GM12891 (cell line): ENCODE data around the gene PSTPIP2.
"Not testable (repeated sequence)": the region's sequence is repeated elsewhere in the genome, so short reads cannot be mapped to it uniquely, and the experiment has no call there.

Experiments
- DNase-seq: peaks from one replicate; pipeline ENCODE4 v3.0.0; 2011; ENCODE audit warnings: low spot score; ENCODE audit not compliant: insufficient read length
- FAIRE-seq: peaks from 2 replicates; lab custom pipeline; 2011; peaks lifted over from hg19 to GRCh38; lab: Jason Lieb, UNC
- PAX5 ChIP-seq: IDR thresholded peaks from 2 replicates; pipeline ENCODE4 v1.6.1; 2011; ENCODE audit warnings: low read length, moderate library complexity, mild to moderate bottlenecking; ENCODE audit not compliant: insufficient read depth, severe bottlenecking
- POLR2A ChIP-seq: IDR thresholded peaks from 2 replicates; pipeline ENCODE4 v1.6.1; 2011; ENCODE audit warnings: low read depth, low read length, control low read depth
- POLR2AphosphoS5 ChIP-seq: IDR thresholded peaks from 2 replicates; pipeline ENCODE4 v1.6.1; 2011; ENCODE audit warnings: low read depth, low read length, control low read depth
- POU2F2 ChIP-seq: IDR thresholded peaks from 2 replicates; pipeline ENCODE4 v1.6.1; 2011; ENCODE audit warnings: low read depth, mild to moderate bottlenecking, control low read depth, low read length, moderate library complexity
- SPI1 ChIP-seq: IDR thresholded peaks from 2 replicates; pipeline ENCODE4 v1.6.1; 2011; ENCODE audit warnings: low read depth, low read length, control low read depth
- TAF1 ChIP-seq: IDR thresholded peaks from 2 replicates; pipeline ENCODE4 v1.6.1; 2011; ENCODE audit warnings: low read depth, low read length, control low read depth

Gene PSTPIP2

DNA sequence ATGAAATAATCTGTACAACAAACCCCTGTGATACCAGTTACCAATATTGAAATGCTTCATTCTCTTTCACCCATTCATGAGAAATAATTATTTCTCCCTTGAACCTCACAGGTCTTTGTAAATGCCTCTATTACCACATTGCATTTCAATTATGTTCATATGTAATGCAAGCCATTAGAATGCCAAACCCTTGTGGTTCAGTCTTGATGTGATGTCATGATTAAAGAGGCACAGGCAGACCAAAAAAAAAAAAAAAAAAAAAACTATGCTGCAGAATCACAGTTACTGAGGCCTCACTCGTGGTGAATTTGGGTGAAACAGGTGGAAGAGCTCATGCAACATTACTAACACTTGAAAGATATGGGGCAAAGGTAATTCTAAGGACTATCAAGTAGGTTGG is 95.5 kb downstream of the PSTPIP2 start:
- DNase-seq (no peak), FAIRE-seq (no peak)
- TF ChIP-seq POU2F2 = no peak
- TF ChIP-seq TAF1 = no peak
- TF ChIP-seq SPI1 = no peak
- TF ChIP-seq POLR2AphosphoS5 = no peak
- no peak for TF ChIP-seq POLR2A
- no peak for TF ChIP-seq PAX5

DNA sequence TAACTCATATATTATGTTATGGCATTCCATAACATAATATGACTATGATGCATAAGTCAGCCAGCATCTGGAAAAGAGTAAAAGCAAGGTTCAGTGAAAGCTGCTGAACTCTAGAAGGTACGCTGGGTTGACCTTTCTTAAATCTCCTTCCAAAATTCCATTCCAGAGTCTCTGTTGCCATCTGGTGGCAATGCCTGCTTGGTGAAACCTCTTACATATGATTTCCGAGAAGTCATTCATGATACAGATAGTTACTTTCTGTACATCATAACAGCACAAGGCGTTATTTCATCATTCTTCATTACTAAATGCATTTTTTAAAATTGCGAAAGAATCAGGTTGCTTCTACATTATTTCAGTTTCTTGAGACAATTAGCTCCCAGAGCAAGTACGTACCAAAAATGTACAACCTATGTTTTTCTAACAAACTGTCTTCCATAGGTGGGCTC is 97.9 kb downstream of the PSTPIP2 start:
- TF ChIP-seq PAX5 (no peak), SPI1 (no peak), TAF1 (no peak), POLR2AphosphoS5 (no peak), POU2F2 (no peak), POLR2A (no peak)
- peak; percentile 15 for DNase-seq
- peak; percentile 71 for FAIRE-seq

DNA sequence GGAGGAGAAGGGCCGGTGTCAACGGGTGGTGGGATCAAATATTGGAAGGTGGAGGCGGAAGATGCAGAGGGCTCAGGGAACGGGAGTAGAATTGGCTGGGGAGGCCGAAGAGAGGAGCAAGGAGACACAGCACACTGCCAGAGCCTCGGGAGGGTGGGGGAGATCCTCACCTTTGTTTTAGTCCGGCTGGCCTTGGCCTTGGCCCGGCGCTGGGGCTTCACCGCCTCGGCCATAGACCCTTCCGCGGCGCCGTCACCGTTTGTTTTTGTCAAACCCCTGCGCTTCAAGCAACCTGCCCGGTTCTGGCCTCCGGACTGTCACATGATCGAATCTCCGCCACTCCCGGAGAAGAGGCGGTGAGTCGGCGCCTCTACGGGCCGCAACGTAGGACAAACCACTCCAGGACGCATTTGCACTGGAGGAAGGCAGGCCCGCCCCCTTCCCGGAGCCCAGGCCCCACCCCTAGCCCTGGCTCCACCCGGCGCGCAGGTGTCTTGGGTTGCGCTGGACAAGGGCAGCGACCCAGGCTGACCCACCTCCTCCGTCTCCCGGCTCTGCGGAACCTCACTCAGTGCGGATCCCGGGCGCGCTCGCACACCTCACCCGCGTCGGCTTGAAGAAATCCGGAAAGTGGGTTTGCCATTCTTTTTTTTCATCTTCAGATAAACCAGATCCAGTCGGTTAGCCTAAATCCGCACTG is 104.9 kb downstream of the PSTPIP2 start, which contains the start of gene EPG5:
TSS of gene EPG5 (minus strand) at position 323 of the 700 bp plus-strand sequence. CDS start at position 233, 90 bp downstream.
- FAIRE-seq = peak; percentile 97
- DNase-seq = peak; percentile 92
- peak; percentile 71 for TF ChIP-seq POLR2AphosphoS5
- peak; percentile 16; the same call in 1 of the 2 replicates for TF ChIP-seq POU2F2
- TF ChIP-seq TAF1 = peak; percentile 48; the same call in 1 of the 2 replicates
- no peak for TF ChIP-seq PAX5
- no peak for TF ChIP-seq SPI1
- TF ChIP-seq POLR2A = peak; percentile 71

DNA sequence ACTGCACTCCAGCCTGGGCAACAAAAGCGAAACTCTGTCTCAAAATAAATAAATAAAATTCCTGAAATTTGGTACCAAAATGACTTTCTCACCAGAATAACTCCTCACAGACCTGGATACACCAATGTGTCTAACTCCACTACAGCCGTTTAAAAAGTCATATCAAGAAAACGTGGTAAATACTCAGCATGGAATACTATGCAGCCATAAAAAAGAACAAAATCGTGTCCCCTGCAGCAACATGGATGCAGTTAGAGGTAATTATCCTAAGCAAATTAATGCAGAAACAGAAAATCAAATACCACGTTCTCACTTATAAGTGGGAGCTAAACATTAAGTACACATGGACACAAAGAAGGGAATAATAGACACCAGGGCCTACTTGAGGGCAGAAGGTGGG is 107.1 kb downstream of the PSTPIP2 start:
- DNase-seq, FAIRE-seq: not testable (repeated sequence)

DNA sequence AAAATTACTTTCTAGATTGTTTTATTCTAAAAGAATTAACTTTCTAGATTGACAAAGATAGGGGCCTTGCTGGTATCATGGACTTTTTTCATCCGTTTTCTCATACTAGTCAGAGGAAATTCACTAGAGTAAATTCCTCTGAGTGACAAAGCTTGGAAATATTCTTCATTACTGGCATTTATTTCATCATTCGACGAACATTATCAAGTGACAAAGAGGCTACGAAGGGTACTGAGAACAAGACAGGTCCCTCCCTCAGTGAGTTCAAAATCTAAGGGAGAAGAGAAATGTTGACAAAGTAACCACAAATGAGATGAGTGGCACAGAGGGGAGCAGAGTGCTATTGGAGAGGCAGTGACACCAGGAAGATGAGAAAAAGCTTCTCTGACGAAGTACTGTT is 109.2 kb downstream of the PSTPIP2 start:
- no peak for TF ChIP-seq POLR2AphosphoS5
- no peak for TF ChIP-seq SPI1
- no peak for TF ChIP-seq POU2F2
- no peak for TF ChIP-seq PAX5
- TF ChIP-seq TAF1 = no peak
- TF ChIP-seq POLR2A = no peak
- FAIRE-seq (no peak), DNase-seq (no peak)

DNA sequence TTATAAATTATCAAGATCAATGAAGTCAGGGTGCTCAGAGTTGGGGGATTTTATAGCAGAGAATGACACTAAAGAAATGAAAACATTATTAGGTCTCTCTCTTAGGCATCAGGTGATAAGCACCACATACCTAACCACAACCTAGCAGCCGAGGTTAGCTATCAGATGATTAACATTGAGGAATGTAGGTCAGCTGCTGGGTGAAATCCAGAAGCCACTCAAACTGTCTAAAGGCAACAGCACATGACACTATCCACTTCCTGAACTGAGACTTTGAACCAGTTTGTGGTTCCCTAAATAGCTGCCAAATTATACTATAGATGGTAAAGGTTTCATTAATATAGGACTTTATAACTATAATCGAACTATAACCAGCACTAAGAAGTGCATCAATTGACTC is 109.6 kb downstream of the PSTPIP2 start:
- DNase-seq (no peak), FAIRE-seq (no peak)
- TF ChIP-seq SPI1 = 0 out of 2 replicates have a peak, but pooled peaks have one; percentile 13
- no peak for TF ChIP-seq PAX5

DNA sequence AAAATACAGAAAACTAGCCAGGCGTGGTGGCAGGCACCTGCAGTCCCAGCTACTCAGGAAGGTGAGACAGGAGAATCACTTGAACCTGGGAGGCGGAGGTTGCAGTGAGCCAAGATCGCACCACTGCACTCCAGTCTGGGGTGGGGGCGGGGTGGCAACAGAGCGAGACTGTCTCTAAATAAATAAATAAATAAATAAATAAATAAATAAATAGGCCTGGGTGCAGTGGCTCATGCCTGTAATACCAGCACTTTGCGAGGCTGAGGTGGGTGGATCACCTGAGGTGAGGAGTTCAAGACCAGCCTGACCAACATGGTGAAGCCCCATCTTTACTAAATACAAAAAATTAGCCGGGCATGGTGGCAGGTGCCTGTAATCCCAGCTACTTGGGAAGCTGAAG is 112.6 kb downstream of the PSTPIP2 start:
- DNase-seq, FAIRE-seq: not testable (repeated sequence)

DNA sequence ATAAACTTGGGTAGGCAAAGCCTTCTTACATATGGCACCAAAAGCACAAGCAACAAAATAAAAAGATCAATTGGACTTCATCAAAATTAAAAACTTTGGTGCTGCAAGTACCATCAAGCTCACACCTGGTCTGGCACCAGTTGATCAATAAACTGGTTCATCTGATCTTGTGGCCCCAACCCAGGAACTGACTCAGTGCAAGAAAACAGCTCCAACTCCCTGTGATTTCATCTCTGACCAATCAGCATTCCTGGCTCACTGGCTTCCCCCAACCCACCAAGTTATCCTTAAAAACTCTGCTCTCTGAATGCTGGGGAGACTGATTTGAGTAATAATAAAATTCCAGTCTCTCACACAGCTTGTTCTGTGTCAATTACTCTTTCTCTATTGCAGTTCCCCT is 113.3 kb downstream of the PSTPIP2 start:
- TF ChIP-seq POLR2AphosphoS5 (no peak), SPI1 (no peak), POLR2A (no peak), TAF1 (no peak), POU2F2 (no peak), PAX5 (no peak)

DNA sequence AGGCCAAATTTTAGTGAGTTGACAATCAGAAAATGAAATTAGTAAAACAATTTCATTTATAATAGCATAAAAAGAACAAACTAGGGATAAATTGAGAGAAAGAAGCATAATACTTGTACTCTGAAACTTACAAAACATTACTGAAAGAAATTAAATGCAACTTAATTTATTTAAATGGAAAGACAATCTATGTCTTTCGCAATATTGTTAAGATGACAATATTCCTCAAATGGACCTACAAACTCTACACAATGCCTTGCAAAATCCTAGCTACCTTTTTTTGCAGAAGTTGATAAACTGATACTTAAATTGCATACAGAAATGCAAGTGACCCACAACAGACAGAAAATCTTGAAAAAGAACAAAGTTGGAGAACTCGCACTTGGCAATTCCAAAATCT is 114.0 kb downstream of the PSTPIP2 start:
- DNase-seq = no peak
- FAIRE-seq = no peak
- TF ChIP-seq SPI1 = no peak
- TF ChIP-seq PAX5 = no peak
- TF ChIP-seq POLR2A = no peak
- TF ChIP-seq POU2F2 = no peak
- no peak for TF ChIP-seq POLR2AphosphoS5
- TF ChIP-seq TAF1 = no peak

More for the DNA sequence above, 113.3 kb downstream of the PSTPIP2 start:
- DNase-seq (no peak), FAIRE-seq (no peak)

DNA sequence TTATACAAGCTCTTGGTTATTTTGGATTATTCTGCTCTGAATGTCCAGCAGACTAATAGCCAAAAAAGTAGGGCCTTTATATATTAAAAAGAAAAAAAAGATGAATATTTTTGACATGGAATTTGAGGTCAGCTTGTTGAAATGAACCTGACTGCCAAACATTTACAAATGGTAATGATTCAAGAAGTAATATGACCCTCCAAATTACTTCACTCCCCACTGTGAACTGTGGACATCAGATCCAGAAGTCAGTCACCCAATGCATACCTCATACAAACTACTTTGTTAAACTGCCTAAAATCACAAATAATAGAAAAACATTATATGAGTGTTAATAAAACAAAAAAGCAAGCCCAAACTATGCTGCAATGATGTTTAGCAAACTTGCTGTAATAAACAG is 115.0 kb downstream of the PSTPIP2 start:
- FAIRE-seq (no peak), DNase-seq (no peak)
- TF ChIP-seq PAX5 (no peak), POU2F2 (no peak), POLR2AphosphoS5 (no peak), POLR2A (no peak), TAF1 (no peak), SPI1 (no peak)

DNA sequence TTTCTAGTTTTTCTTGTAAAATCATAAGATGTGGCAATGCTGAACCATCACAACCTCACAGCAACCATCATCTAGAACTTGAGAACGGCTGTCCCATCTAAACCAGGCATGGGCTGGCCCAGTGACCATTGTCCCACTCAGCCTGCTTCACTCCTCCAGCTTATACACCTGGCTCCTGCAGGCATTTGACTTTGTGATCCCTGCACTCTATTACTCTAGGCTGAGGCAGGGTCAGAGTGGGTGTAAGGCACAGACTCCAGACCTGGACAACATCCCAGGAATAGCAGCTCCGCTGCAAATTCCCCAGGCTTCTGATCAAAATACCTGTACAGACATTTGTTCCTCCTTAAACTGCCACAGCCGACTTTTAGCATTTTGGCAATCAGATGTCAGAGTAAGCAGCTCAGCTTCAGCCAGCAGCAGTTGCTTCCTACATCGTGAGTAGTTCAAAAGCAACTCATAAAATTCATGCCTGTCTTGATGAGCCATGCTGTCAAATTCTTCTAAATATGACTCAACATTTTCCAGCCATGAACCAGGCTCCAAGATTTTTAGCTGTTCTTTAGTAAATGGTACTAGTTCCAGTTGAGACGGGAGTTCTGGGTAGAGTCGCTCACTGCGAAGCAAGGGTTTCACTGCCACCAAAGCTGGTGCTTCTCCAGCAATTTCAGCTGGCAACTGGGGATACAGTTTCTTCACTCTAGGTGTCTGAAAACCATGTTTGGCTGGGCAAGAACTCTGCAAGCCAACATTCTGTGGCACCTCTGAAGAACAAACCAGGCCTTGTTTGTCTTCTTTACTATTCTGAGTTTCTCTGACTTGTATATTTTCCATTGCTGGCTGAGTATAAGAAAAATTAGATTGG is 117.8 kb downstream of the PSTPIP2 start:
- TF ChIP-seq PAX5 (no peak), TAF1 (no peak), POU2F2 (no peak), POLR2AphosphoS5 (no peak)

More for the DNA sequence above, 117.8 kb downstream of the PSTPIP2 start:
- DNase-seq = no peak
- FAIRE-seq = no peak
